K562 (cell line): Measurements from ENCODE around the gene DDX39A. TPM values are rescaled to one million over a fixed set of nuclear protein-coding genes. Genes with fewer than 3 reads are reported as not detected.
A peak's percentile ranks its signal among the peaks of the same experiment; 100 is the strongest.

Experiments
- ATAC-seq: fragments of 200-7000 bp; cut with Tn5 transposase; 3 replicates; pipeline ENCODE4 v1.9.1; 2020; ENCODE audit warnings: moderate library complexity
- BruUV-seq: library from RNA; stranded (reverse); fragments of 400-500 nt; replicated peaks from 2 replicates; lab custom pipeline; 2021; lab: Mats Ljungman, UMichigan
- CTCF ChIA-PET: fragments of 300-600 bp; formaldehyde crosslinking; extraction: SDS; loops from one replicate; lab custom pipeline; 2021; ENCODE audit warnings: low intra/inter-chr PET ratio; lab: Yijun Ruan, JAX
- POLR2A ChIA-PET: fragments of 300-600, 350-650 bp; sonication (Branson Sonifier 250); formaldehyde crosslinking; extraction: SDS; loops from one replicate; lab custom pipeline; 2021; ENCODE audit warnings: antibody characterized with exemption, inconsistent platforms; lab: Yijun Ruan, JAX
- DNase-seq, 4 experiments: peaks; one replicate each; pipeline versions ENCODE4 v3.0.0 to v3.0.0-alpha.2; 2011 to 2018; ENCODE audit warnings: low spot score in 3 of 4, mixed read lengths in 3 of 4; ENCODE audit errors: extremely low read depth in 1 of 4
- FAIRE-seq: peaks from 2 replicates; lab custom pipeline; 2011; peaks lifted over from hg19 to GRCh38; lab: Jason Lieb, UNC
- H2AFZ ChIP-seq: 2 replicates; pipeline ENCODE4 v1.6.0; 2011; ENCODE audit warnings: low read depth, low read length, control low read depth, inconsistent platforms
- H3K27ac ChIP-seq: fragments of 200-600 bp; 3 replicates; pipeline ENCODE4 v1.8.0; 2011; ENCODE audit warnings: low read depth, mild to moderate bottlenecking, control low read depth, inconsistent platforms, low read length, moderate library complexity, mixed read lengths; ENCODE audit errors: extremely low read depth
- H3K27me3 ChIP-seq, 2 experiments: fragments of 300-600 bp in 1 of 2; 2 replicates in 1 of 2; 3 replicates in 1 of 2; pipeline versions ENCODE4 v1.6.0 to v1.8.0; 2011; ENCODE audit warnings: inconsistent platforms in 2 of 2, low read length in 2 of 2, mild to moderate bottlenecking in 1 of 2, mixed read lengths in 1 of 2, moderate library complexity in 1 of 2; ENCODE audit not compliant: control insufficient read depth in 2 of 2, insufficient read depth in 2 of 2
- H3K36me3 ChIP-seq: fragments of 300-600 bp; 3 replicates; pipeline ENCODE4 v1.8.0; 2011; ENCODE audit warnings: mild to moderate bottlenecking, low read length, inconsistent platforms; ENCODE audit not compliant: control insufficient read depth, insufficient read depth
- H3K4me1 ChIP-seq, 2 experiments: fragments of 200-600 bp in 1 of 2; replicated peaks in 1 of 2; 2 replicates in 1 of 2; 3 replicates in 1 of 2; pipeline versions ENCODE4 v1.5.1 to v1.8.0; 2011; ENCODE audit warnings: inconsistent platforms in 2 of 2, low read length in 2 of 2, mild to moderate bottlenecking in 1 of 2, mixed read lengths in 1 of 2, moderate library complexity in 1 of 2; ENCODE audit not compliant: control insufficient read depth in 2 of 2, insufficient read depth in 2 of 2
- H3K4me2 ChIP-seq: 2 replicates; pipeline ENCODE4 v1.6.1; 2011; ENCODE audit warnings: low read length, control low read depth, inconsistent platforms, mixed read lengths; ENCODE audit not compliant: insufficient read depth
- H3K4me3 ChIP-seq: fragments of 200-600 bp; sonication (generic), shearing (Covaris generic); 2 replicates; pipeline ENCODE4 v1.5.1; 2016; ENCODE audit warnings: control low read depth, inconsistent platforms
- H3K79me2 ChIP-seq: fragments of 200-600 bp; 3 replicates; pipeline ENCODE4 v1.8.0; 2011; ENCODE audit warnings: low read length, inconsistent platforms; ENCODE audit not compliant: control insufficient read depth, insufficient read depth
- H3K9ac ChIP-seq, 2 experiments: 2 replicates each; pipeline versions ENCODE4 v1.6.0 to v1.6.1; 2011; ENCODE audit warnings: low read depth in 2 of 2, low read length in 2 of 2, control low read depth in 1 of 2, inconsistent platforms in 1 of 2, mild to moderate bottlenecking in 1 of 2, mixed read lengths in 1 of 2; ENCODE audit not compliant: insufficient read depth in 1 of 2
- H3K9me1 ChIP-seq: one replicate; pipeline ENCODE4 v1.6.0; 2011; ENCODE audit warnings: inconsistent platforms, mild to moderate bottlenecking, low read length, moderate library complexity; ENCODE audit not compliant: control insufficient read depth, insufficient read depth
- H3K9me3 ChIP-seq: replicated peaks from 2 replicates; pipeline ENCODE4 v1.5.1; 2011; ENCODE audit warnings: low read depth, low read length, inconsistent platforms; ENCODE audit not compliant: control insufficient read depth, insufficient read depth
- H4K20me1 ChIP-seq: replicated peaks from 2 replicates; pipeline ENCODE4 v1.6.1; 2011; ENCODE audit warnings: low read length, inconsistent platforms, mixed read lengths; ENCODE audit not compliant: control insufficient read depth, insufficient read depth
- ETV1 ChIP-seq: fragments of 450-650 bp; conservative IDR thresholded peaks from 2 replicates; pipeline ENCODE4 v1.6.1; 2016; ENCODE audit warnings: missing genetic modification characterization, control low read depth, low read depth, missing compliant biosample characterization
- JUND ChIP-seq, 2 experiments: IDR thresholded peaks; 2 replicates in 1 of 2; 3 replicates in 1 of 2; pipeline ENCODE4 v1.6.1; 2011; ENCODE audit warnings: borderline replicate concordance in 2 of 2, low read depth in 2 of 2, low read length in 2 of 2, improper control_type of control experiment in 1 of 2, missing biosample characterization in 1 of 2, missing genetic modification characterization in 1 of 2, missing genetic modification reagents in 1 of 2
- MBD2 ChIP-seq: sonication (generic); IDR thresholded peaks from 2 replicates; pipeline ENCODE4 v1.6.1; 2016; ENCODE audit warnings: low read depth, borderline replicate concordance
- RNF2 ChIP-seq: sonication (generic); IDR thresholded peaks from 2 replicates; pipeline ENCODE4 v1.6.1; 2016
- SPI1 ChIP-seq: IDR thresholded peaks from 2 replicates; pipeline ENCODE4 v1.6.1; 2011; ENCODE audit warnings: low read depth, low read length, control low read depth, borderline replicate concordance
- WGBS: fragments of 100-300 bp; shearing (Covaris generic); methylation state at CpG from one replicate; pipeline ENCODE4 v1.1.6; 2016; ENCODE audit warnings: low coverage, mixed read lengths; ENCODE audit not compliant: insufficient coverage; ENCODE audit errors: missing lambda C conversion rate; 5-methylcytosine and 5-hydroxymethylcytosine counted together
- in situ Hi-C: fragments of 300-500 bp; cut with MboI; formaldehyde crosslinking; loops from 4 replicates; pipeline ENCODE4 v1.15.0; 2018; ENCODE audit warnings: inconsistent platforms, mixed read lengths
- intact Hi-C: fragments of 100-400 bp; cut with micrococcal nuclease; formaldehyde crosslinking; loops from 2 replicates; pipeline ENCODE4 v1.14.2; 2022
- polyA plus RNA-seq, 8 experiments: library from polyadenylated mRNA; depleted of rRNA in 4 of 8; stranded (reverse) in 5 of 8; unstranded in 3 of 8; fragments of >200 nt; fragmentation: Nextera tagmentation in 2 of 8; fragmentation: Illumina TruSeq in 1 of 8; extraction: Ambion mirVana in 2 of 8; extraction: Trizol in 1 of 8; gene quantifications; 2 replicates each; pipeline versions ENCODE4 v1.2.1 to v1.2.3, GENCODE V29; 2011 to 2014; ENCODE audit warnings: inconsistent platforms in 1 of 8, missing spikeins in 1 of 8
- total RNA-seq, 7 experiments: library from RNA; depleted of rRNA in 6 of 7; stranded (reverse); fragments of >200 nt in 6 of 7; fragmentation: Illumina TruSeq in 2 of 7; extraction: Trizol in 2 of 7; gene quantifications; 2 replicates each; pipeline versions ENCODE4 v1.2.1 to v1.2.3, GENCODE V29; 2011 to 2021; ENCODE audit warnings: low replicate concordance in 1 of 7
- TF ChIP-seq, protein P1 (sequence below): fragments of 250-450 bp; sonication (Bioruptor Pico); IDR thresholded peaks from 2 replicates; pipeline ENCODE4 v1.5.0; 2021; ENCODE audit warnings: mild to moderate bottlenecking, moderate library complexity
- TF ChIP-seq, protein P2 (sequence below): fragments of 250-450 bp; sonication (Bioruptor Pico); IDR thresholded peaks from 2 replicates; pipeline ENCODE4 v1.4.0; 2020; ENCODE audit warnings: mild to moderate bottlenecking, moderate library complexity
- TF ChIP-seq, protein P3 (sequence below): sonication (generic); formaldehyde crosslinking; IDR thresholded peaks from 2 replicates; pipeline ENCODE4 v1.8.0; 2023; ENCODE audit warnings: mild to moderate bottlenecking, missing genetic modification reagents

DDX39A gene
- total and polyA plus RNA-seq, 9 of the 15 experiments (the other 6 are each of a cell fraction or from before 2014, with no cell fraction given) = 90.3 to 250 (median 188) TPM

DNA sequence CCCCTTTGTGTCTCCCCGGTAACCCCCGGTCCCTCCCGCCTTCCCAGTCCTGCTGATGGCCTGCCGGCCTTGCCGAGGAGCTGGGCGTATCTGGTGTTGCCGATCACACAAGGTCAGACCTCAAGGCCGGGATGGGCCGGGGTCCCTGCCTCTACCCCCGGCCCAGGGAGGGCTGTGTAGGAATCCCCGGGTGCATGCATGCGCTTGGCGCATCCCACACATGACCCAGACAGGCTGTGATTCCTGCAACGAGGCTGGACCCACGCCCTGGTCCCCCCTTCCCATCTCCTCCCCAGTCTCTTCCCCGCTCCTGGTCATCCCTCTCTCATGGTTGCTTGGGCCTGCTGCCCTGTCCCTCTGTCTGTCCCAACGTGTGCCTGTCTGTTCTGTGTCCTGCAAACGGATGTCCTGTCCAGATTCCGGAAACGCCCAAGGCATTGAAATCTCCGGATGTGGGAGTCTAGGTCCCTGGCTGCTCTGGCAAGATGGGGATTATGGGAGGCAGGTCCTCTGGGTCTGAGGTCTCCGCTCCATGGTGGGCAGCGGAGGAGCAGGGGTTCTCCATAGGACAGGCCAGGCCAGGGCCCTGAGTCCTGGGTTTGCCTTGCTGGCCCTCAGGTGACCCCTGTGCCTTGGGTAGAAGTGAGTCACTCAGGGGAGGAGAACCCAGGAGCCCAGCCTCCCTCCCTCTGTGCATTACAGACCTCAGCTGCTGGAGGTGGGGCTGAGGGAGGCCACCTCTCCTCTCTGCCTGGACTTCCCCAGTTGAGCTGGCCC is 15.6 kb upstream of the DDX39A start:
- Histone ChIP-seq H3K9me1 (no peaks in the 10 kb centered on the region), H3K9me3 (no peaks in the 10 kb centered on the region), H2AFZ (no peak overlapping the region), H3K9ac (peak overlapping the region; percentile 76 to 94), H3K36me3 (peaks cover 19% of the 10 kb centered on the region; the same call in 2 of the 3 replicates), H3K4me1 (peaks cover 25 to 60% of the 10 kb centered on the region in 2 experiments), H4K20me1 (no peaks in the 10 kb centered on the region; the same call in 1 of the 2 replicates), H3K79me2 (peaks cover 59% of the 10 kb centered on the region), H3K4me3 (peak overlapping the region; percentile 81), H3K27ac (peak overlapping the region; percentile 83), H3K4me2 (peak overlapping the region; percentile 89), H3K27me3 (no peaks in the 10 kb centered on the region)
- ATAC-seq (peak; percentile 80), DNase-seq (peak; percentile 54 to 88 (median 63)), FAIRE-seq (peak; percentile 85)
- CTCF ChIA-PET = no interaction called here
- POLR2A ChIA-PET = interaction anchor here (0.6 to 1.7 kb wide), 5 partner anchors 14 to 306 kb away, joined by 3 to 6 read pairs (median 4); no protein-coding TSS in a partner anchor
- BruUV-seq = no TSS peak
- in situ Hi-C loops = no loop called here
- WGBS = 9% methylated on average over 22 of the region's 23 CpGs
- intact Hi-C loops = loop anchor here (5.0 to 10.0 kb wide), 2 partner anchors 33 to 120 kb away; no protein-coding TSS in a partner anchor
- TF ChIP-seq, protein P1, sequence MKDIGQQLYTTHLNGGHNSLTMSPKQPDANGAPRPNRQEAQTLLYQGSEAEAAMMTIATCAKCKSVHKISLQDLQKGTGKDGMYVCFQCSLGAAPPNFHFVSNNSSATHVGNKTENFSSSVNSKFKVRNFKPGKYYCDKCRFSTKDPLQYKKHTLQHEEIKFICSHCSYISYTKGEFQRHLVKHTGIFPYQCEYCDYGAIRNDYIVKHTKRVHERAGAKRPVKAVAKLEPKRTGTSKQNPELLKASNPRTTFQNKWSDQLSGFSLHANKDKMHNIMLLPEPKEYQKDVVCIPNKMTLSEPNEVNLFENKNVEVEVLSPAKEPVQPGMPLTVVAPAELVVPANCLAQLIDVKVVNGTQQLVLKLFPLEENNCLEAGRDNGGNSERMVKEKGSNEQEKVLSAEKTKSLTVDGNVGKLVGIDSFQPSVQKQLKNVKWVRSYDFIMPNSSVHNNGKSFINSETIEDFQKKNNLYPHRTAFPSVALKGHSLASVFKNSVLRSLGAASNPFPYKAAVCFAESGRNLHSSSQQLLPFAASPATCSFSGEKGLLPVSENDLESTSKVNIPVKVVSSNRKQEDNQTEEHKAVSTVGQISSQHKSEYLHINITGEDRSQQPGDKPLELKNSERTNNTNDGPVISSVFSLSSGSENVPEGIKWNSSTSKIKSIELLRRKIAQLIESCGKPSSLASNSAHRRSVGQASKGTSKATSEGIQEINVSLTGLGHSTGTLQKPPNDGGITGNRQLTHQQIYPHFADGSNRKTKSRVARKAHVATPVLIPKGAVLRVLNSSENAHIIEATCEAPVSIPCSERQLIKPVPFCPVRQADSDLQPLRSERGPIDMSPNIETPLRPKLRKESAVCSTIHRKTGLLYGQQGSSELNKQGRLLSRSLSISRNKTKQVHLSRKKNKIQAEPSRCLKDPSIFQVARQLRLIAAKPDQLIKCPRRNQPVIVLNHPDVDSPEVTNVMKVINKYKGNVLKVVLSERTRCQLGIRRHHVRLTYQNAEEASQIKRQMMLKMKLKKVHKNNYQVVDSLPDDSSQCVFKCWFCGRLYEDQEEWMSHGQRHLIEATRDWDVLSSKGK = no peak
- 0 out of 2 replicates have a peak, but pooled peaks have one; percentile 41 for TF ChIP-seq SPI1
- 0 out of 2 replicates have a peak, but pooled peaks have one; percentile 58 for TF ChIP-seq RNF2
- no peak for TF ChIP-seq MBD2
- TF ChIP-seq, protein P2, sequence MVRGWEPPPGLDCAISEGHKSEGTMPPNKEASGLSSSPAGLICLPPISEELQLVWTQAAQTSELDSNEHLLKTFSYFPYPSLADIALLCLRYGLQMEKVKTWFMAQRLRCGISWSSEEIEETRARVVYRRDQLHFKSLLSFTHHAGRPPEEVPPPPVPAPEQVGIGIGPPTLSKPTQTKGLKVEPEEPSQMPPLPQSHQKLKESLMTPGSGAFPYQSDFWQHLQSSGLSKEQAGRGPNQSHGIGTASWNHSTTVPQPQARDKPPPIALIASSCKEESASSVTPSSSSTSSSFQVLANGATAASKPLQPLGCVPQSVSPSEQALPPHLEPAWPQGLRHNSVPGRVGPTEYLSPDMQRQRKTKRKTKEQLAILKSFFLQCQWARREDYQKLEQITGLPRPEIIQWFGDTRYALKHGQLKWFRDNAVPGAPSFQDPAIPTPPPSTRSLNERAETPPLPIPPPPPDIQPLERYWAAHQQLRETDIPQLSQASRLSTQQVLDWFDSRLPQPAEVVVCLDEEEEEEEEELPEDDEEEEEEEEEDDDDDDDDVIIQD (CRISPR knock-in tag) = no peak
- TF ChIP-seq ETV1 (tag) = peak; percentile 93
- TF ChIP-seq JUND (IDR thresholded peaks at IDR 0.05; ENCODE audit: borderline replicate concordance, low read depth, low read length) = peak; percentile 84
- peak; percentile 67; the same call in 2 of the 3 replicates for TF ChIP-seq JUND (tag; IDR thresholded peaks at IDR 0.05; ENCODE audit: borderline replicate concordance, low read depth, low read length)
- TF ChIP-seq, protein P3, sequence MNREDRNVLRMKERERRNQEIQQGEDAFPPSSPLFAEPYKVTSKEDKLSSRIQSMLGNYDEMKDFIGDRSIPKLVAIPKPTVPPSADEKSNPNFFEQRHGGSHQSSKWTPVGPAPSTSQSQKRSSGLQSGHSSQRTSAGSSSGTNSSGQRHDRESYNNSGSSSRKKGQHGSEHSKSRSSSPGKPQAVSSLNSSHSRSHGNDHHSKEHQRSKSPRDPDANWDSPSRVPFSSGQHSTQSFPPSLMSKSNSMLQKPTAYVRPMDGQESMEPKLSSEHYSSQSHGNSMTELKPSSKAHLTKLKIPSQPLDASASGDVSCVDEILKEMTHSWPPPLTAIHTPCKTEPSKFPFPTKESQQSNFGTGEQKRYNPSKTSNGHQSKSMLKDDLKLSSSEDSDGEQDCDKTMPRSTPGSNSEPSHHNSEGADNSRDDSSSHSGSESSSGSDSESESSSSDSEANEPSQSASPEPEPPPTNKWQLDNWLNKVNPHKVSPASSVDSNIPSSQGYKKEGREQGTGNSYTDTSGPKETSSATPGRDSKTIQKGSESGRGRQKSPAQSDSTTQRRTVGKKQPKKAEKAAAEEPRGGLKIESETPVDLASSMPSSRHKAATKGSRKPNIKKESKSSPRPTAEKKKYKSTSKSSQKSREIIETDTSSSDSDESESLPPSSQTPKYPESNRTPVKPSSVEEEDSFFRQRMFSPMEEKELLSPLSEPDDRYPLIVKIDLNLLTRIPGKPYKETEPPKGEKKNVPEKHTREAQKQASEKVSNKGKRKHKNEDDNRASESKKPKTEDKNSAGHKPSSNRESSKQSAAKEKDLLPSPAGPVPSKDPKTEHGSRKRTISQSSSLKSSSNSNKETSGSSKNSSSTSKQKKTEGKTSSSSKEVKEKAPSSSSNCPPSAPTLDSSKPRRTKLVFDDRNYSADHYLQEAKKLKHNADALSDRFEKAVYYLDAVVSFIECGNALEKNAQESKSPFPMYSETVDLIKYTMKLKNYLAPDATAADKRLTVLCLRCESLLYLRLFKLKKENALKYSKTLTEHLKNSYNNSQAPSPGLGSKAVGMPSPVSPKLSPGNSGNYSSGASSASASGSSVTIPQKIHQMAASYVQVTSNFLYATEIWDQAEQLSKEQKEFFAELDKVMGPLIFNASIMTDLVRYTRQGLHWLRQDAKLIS (CRISPR knock-in tag) = no peak
